CD4-positive, alpha-beta T cell treated with Interleukin-6 at 100 ng/mL for 8 hours (primary cell): Measurements from ENCODE around the gene B4GALT4.
"Not testable (repeated sequence)": the region's sequence is repeated elsewhere in the genome, so short reads cannot be mapped to it uniquely, and the experiment has no call there.

ENCODE experiments used
- DNase-seq: peaks from one replicate; pipeline ENCODE4 v3.0.0-alpha.2; 2020; ENCODE audit warnings: mixed read lengths, low spot score

B4GALT4 gene

GRCh38 chr3:119195151-119195476, 45.6 kb downstream of the B4GALT4 start:
- no peak for DNase-seq

- no peak for DNase-seq
Measured at GRCh38 chr3:119194237-119195150, 46.2 kb downstream of the B4GALT4 start.

GRCh38 chr3:119191800-119192199, 48.9 kb downstream of the B4GALT4 start:
- no peak for DNase-seq

- DNase-seq: no peak
Measured at GRCh38 chr3:119187266-119187665, 53.4 kb downstream of the B4GALT4 start.

GRCh38 chr3:119184796-119185570, 55.7 kb downstream of the B4GALT4 start:
- no peak for DNase-seq

- DNase-seq: no peak
Measured at GRCh38 chr3:119184111-119184510, 56.6 kb downstream of the B4GALT4 start.

- no peak for DNase-seq
Measured at GRCh38 chr3:119181765-119182164, 58.9 kb downstream of the B4GALT4 start.

GRCh38 chr3:119177321-119177720, 63.4 kb downstream of the B4GALT4 start:
- no peak for DNase-seq

- DNase-seq: no peak
Measured at GRCh38 chr3:119176778-119177177, 63.9 kb downstream of the B4GALT4 start.

- DNase-seq: no peak
Measured at GRCh38 chr3:119175872-119176756, 64.6 kb downstream of the B4GALT4 start.

GRCh38 chr3:119173325-119173724, 67.4 kb downstream of the B4GALT4 start, which contains the start of gene UPK1B:
TSS of gene UPK1B (plus strand) at chr3:119173598. CDS start at chr3:119186742, 13,144 bp downstream.
- DNase-seq: no peak

- no peak for DNase-seq
Measured at GRCh38 chr3:119170821-119171220, 69.9 kb downstream of the B4GALT4 start.

GRCh38 chr3:119164745-119165144, 75.9 kb downstream of the B4GALT4 start:
- not testable (repeated sequence) for DNase-seq
